ENCODE results near the gene CTPS2.
"Not testable (repeated sequence)": the region's sequence is repeated elsewhere in the genome, so short reads cannot be mapped to it uniquely, and the experiment has no call there.

CTPS2 gene, protein sequence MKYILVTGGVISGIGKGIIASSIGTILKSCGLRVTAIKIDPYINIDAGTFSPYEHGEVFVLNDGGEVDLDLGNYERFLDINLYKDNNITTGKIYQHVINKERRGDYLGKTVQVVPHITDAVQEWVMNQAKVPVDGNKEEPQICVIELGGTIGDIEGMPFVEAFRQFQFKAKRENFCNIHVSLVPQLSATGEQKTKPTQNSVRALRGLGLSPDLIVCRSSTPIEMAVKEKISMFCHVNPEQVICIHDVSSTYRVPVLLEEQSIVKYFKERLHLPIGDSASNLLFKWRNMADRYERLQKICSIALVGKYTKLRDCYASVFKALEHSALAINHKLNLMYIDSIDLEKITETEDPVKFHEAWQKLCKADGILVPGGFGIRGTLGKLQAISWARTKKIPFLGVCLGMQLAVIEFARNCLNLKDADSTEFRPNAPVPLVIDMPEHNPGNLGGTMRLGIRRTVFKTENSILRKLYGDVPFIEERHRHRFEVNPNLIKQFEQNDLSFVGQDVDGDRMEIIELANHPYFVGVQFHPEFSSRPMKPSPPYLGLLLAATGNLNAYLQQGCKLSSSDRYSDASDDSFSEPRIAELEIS

DNA sequence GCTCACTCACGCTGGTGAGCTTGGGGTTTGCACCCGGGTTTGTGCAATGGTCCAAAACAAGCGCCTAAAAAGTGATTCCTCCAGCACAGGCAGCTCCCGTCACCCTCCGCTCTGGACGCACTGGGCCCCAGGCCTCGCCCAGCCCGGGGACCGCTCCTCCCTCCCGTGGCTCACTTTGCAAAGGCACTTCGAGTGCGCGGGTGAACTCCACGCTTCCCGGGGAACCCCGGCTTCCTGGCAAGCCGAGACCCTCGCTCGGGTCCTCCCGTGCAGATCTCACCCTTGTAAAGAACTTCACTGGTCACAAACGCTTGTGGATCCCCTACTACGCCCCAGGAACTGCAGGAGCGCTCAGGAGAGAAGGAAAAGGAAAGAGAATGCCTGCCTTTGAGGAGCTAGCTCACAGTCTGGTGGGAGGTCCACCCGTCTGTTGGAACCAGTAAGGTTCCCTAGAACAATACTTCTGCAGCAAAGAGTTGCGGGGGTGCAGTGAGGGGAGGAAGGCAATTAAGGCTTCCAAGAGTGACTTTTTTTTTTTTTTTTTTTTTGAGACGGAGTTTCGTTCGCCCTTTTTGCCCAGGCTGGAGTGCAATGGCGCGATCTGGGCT lies at the start of gene CTPS2:
CTPS2 (minus strand) TSS at position 122 of the 608 bp plus-strand sequence. CDS start 9,767 bp downstream, outside the sequence.
- no peak for DNase-seq

DNA sequence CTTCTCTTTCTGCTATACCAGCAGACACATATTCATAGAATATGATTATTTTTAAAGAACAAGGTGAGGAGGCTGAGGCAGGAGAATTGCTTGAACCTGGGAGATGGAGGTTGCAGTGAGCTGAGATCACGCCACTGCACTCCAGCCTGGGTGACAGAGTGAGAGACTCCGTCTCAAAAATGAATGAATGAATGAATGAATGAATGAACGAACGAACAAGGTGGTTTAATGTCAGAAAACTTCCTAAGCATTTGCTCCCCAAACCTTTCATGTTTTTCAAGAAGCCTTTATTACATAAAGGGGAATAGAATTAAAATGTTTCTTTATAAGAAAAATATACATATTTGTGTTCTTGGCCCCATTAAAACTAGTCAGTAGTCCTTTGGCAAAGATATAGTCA lies 49.0 kb upstream of the CTPS2 start:
- not testable (repeated sequence) for DNase-seq

DNA sequence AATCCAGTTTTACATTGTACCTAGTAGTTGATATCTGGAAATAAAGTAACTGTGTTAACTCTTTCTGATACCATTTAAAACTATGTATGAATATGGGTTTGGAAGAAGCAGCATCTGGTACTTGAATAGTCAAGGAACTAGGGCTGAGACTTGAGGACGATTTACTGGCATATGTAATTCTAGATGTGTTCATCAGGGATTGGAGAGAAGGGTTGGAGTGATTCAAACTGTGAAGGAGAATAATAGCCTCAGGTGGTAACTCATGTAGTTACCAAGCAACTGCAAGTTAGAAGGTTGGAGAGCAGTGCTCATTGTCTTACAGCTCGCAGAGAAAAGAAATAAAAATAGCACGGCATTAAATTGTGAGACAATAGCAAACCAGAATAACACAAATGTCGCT lies 44.3 kb upstream of the CTPS2 start:
- DNase-seq = peak; percentile 58

DNA sequence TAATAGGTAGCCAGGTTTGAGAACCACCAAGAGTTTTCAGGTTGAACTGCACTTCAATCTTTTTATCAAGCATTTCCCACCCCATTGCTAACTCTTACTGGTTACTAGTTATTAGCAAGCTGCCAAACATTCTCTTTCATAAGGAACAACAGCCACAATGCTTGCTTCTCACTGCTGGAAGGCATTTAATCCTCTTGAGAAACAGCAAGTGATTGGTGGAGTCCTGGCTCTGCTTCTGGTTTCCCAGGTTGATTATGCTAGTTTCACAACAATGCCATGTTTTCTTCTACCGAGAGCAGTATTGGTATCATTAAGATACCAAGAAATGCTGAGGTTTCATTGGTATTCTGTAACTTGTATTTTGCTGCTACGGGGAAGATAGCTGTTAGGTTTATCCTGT lies 41.5 kb upstream of the CTPS2 start:
- no peak for DNase-seq

DNA sequence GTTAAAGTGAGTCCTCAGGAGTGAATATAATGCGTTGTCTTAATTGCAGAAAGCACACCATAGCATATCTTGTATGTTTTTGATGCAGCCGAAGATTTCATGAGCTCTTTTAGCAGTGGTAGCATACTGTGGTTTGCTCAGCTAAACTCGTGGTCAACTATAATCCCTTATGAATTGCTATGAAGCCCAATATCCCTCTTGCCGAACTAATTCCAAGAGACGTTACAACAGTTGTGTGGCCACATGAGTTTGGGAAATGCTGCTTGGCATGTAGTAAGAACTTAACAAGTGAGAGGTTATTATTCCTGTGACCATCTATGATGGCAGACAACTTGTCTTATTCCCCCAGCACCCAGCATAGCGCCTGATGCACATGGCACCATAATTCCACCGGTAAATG lies 37.7 kb upstream of the CTPS2 start:
- no peak for DNase-seq

DNA sequence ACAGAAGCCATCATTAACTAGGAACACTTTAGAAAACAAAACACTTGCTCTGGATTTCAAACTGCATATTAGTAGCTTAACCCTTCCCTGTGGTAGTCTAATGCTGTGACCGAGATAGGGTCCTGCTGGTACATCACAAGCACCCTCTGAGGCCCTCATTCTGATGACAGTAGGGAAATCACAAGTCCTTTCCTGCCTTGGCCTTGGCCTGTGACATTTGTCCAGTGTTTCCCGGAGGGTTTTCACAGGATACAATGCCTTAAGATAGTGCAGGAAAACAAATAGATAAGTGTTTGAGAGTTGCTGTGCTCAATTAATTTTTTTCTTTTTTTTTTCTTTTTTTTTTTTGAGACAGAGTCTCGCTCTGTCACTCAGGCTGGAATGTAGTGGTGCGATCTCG lies 36.0 kb upstream of the CTPS2 start:
- no peak for DNase-seq

DNA sequence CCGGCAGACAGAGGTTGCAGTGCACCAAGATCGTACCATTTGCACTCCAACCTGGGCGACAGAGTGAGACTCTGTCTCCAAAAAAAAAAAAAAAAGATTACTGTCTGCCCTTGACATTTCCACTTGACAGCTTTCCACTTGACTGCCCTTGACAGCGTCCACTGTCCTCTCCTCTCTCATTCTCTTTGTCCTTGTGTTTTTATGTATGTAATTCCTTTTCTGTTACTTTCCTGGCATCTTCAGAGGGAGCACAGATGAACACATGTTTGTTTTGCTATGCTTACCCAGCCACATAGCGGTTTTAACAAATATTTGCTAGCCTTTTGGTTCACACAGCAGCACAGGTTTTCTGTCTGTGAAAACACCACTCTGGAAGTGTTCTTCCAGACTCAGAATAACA lies 33.2 kb upstream of the CTPS2 start:
- DNase-seq = no peak

DNA sequence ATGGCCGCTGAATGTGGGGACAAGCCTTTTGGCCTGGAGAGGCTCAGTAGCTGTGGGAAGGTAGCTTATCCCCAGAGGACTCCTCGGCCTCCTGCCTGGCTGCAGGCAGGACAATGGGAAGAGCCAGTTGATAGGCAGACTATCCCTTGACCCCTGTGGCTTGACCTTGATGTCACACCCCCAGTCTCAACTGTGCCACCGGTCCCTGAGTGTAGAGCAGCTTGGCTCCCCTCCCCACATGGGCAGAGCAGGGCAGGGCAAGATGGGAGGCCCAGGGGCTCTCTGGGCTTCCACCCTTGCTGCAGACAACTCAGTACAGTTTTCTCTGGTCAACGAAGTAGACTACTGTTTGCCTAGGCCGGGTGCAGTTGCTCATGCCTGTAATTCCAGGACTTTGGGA lies 32.6 kb upstream of the CTPS2 start:
- DNase-seq = no peak

DNA sequence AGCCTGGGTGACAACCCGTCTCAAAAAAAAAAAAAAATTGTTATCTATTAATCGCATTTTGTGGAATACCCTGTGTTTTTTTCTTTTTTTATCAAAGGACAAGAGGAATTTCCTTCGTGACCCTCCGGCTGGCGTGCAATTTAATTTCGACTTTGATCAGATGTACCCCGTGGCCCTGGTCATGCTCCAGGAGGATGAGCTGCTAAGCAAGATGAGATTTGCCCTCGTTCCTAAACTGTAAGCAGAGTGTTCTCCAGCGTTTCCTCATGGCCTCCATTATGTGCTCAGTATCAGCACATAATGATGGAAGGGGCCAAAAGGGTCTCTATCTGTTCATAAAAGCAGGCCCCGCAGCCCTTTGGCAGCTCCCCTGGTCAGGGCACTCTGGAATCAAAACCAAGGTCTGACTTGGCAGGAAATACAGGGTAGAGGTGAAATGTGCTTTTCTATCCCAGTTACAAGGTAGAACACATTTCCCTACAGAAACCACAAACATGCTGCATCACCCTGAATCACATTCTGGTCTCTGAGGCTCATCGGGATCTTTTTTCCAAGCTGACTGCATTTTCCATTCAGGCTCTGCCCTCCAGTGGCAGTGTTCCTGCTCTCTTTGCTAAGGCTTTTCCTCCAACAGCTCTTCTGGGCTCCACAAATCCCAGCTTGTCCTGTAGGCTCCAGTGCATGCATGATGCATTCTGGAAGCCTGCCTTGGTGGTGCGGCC lies 31.3 kb upstream of the CTPS2 start:
- DNase-seq = no peak

DNA sequence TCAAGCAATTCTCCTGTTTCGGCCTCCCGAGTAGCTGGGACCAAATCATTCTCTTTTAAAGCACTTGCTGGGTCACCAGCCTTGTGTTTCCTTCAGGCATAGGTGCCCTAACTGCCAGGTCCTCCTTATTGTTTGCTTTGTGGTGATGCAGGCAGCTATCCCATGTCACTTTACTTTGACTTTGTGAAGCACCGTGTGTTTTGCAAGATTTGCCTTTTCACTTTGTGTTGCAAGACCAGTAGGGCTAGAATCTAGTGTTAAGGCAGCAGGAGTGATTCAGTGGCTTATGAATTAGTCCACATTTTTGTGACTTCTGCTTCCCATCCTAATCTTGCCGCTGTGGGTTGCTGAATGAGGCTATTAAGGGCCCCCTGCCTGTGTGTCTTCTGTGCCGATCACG lies 27.1 kb upstream of the CTPS2 start:
- DNase-seq = no peak

DNA sequence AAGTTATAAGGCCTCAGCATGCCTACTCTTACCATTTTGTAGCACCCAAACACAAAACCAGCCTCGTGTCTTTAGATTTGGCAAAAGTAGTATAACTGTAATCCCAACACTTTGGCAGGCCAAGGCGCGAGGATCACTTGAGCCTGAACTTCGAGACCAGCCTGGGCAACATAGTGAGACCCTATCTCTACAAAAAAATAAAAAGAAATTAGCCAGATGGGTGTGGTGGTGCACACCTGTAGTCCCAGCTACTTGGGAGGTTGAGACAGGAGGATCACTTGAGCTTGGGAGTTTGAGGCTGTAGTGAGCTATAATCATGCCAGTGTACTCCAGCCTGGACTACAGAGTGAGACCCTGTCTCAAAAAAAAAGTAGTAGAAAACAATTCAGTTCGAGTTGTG lies 24.6 kb upstream of the CTPS2 start:
- DNase-seq = no peak

DNA sequence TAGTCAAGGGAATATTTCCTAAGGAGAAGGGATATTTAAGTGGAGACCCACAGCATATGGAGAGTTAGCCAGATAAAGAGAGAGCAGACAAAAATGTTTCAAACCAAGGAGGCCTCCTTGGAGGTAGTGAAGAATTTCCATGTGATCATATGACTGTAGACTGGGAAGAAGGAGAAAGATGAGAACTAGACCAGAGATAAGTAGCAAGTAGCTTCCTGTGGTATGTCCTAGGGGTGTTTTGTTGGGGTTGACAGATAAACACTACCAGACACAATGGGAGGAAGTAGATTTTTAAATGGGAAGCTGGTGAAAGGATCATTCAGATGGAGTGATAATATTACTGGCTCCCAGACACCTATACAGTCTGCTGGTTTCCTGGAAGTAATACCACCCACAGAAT lies 20.5 kb upstream of the CTPS2 start:
- DNase-seq = no peak

DNA sequence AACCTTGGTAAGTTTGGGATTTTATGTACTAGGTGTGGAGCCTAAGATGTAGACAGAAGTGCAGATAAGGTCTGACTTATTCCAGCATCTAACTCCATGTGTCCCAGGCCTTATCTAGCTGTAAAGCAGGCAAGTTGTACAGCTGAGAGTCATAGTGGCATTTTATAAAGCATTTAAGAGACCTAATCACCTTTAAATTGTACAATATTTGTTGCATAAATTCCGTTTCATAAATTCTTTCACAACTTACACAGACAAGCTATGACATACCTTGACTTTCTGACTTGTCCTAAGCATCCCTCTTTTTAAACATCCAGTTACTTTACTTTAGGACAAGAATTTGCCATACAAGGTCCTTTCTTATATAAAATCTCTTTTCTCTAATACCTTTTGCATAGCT lies 18.0 kb upstream of the CTPS2 start:
- no peak for DNase-seq

DNA sequence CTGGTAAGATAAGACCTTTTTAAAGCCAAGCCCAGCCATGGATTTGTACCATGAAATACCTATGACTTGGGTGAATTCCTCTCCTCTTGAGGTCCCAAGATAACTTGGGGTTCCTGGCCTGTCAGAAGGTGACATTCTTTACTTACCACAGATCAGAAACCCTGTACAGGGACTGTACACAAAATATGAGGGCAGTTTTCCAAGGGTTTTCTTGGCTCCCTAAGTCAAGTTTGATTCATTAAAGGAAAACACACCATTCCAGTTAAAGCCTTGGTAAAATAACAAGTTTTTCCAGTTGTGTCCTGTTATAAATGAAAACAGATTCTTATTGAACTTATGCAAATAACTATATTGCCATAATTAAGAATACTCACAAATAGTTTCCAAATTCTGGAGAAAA lies 15.2 kb upstream of the CTPS2 start:
- no peak for DNase-seq

DNA sequence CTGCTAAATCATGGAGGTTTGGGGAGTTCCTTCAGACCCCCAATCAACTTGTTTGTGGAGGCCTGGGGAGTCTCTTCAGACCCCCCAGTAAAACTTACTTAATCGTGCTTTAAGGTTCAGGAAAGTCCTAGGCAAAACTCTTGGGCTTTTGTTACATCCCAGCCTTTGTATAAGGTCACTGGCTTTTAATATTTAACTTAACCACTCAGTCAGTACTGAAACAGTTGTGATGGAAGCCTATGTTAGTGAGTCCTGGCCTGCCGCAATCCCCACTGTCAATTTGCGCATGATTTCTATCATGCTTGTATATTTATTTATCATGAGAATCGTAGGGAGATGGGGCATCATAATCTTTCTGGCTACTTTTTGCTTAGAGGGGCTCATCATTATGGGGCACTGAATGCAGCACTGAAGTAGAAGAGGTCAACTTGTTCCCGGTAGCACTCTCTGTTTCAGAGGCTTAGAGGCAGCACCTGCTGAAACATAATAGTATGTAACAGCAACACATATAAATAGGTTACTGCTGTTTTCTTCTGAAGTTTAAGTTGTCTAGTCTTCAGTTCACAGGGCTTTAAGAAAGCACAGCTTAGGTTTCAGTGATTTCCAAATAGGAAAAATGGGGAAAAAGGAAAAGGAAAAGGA lies 14.0 kb upstream of the CTPS2 start:
- DNase-seq = not testable (repeated sequence)

DNA sequence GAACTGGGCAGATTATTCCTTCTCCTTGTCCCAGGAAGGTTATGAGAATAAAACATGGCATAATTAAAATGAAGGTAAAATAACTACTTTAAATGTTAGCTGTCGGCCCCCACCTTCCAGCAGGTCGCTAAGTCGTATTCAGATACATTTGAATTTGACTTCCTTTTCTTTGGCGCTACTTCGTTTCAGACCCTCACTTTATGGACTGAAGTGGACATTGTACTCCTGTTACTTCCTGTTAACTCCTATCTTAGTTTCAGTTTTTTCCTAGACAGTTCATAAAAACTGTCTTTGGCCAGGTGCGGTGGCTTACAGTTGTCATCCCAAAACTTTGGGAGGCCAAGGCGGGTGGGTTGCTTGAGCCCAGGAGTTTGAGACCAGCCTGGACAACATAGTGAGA lies 12.6 kb upstream of the CTPS2 start:
- DNase-seq = no peak

DNA sequence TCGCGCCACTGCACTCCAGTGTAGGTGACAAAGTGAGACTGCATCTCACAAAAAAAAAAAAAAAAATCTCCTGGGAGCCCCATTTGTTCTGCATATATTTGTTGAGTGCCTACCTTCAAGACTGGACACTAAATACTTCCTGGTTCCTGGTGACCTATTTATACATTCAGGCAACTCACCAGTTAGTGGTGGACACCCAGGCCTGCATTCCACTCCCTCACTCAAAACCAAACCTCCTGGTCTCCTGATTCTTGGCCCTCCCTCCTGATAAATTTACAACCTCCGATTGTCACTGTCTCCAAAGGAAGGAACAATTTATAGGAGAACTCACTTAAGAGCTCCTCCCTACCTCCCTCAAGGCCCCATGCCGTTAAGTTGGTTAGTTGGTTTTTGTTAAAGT lies 10.0 kb upstream of the CTPS2 start:
- no peak for DNase-seq

DNA sequence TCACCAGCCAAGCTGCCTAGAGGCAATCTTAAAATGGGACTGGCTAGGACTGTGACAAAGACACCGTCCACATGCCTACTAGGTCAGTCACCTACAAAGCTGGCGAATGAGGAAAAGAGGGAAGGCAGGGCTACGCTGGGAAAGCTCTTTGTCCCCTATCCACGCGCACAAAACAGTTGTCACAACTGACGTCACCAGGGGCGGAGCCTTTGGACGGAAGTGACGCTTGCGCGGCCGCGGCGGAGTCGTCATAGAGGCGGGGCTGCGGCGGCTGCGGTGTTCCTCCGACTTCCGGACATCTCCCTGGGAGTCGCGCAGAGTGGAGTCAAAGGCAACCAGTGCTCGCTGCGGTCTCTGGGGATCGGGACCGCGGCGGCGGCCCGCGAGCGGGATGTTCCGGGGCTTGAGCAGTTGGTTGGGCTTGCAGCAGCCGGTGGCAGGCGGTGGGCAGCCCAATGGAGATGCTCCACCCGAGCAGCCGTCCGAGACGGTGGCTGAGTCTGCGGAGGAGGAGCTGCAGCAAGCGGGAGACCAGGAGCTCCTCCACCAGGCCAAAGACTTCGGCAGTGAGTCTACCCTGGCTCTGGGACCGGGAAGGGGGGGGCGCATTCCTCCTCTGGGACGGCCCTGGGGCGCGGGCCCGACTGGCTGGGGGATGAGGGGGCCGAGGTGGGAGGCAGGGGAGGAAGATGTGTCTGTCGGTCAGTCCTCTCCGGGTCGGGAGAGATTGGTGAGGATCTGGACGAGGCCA lies 7.0 kb upstream of the CTPS2 start, which contains the start of gene SYAP1:
SYAP1 (plus strand) TSS at position 279 of the 751 bp plus-strand sequence; CDS start at position 392, 113 bp downstream.
- peak; percentile 93 for DNase-seq

DNA sequence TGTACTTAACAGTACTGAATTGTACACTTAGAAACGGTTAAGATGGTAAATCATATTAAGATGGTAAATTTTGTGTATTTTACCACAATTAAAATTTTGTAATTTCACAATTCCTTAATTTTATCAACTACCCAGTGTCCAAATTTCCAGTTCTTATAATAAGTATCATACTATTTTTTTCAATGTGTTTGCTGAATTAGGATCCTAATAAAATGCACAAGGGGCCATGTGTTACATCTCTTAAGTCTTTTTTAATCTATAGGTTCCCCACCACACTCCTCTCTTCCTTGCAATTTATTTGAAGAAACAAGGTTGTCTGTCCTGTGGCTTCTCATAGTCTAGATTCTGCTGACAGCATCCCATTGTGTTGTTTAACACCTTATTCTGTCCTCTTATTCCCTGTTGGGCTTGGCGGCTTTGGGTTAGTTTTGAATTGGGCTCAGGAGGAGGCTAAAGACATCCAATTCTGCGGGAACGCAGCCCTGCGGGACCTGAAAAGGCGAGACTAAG lies 6.4 kb upstream of the CTPS2 start:
- no peak for DNase-seq

DNA sequence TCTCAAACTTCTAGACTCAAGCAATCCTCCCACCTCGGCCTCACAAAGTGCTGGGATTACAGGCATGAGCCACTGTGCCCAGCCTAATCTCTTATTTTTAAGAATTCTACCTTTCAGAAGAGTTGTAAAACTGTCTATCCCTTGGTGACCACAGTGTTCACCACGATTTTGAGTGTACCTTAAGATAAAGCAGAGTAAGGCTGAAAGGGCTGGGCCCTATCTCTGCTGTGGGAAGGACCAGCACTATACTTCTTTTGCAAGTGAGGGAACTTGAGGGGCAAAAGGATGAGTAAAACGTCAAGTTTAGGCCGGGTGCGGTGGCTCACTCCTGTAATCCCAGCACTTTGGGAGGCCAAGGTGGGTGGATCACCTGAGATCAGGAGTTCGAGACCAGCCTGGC lies 4.0 kb upstream of the CTPS2 start:
- not testable (repeated sequence) for DNase-seq

DNA sequence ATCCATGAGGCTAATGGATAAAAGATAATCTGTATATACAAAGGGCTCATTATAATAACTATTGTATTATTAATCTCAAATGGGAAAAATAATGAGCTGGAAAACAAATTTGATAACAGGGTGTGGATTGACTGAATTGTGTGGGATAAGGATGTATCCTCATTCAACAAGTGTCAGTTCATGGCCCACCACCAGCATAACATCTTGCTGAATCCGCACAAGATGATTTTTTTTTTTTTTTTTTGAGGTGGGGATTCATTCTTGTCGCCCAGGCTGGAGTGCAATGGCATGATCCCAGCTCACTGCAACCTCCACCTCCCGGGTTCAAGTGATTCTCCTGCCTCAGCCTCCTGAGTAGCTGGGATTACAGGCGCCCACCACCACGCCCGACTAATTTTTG lies 3.2 kb upstream of the CTPS2 start:
- not testable (repeated sequence) for DNase-seq

DNA sequence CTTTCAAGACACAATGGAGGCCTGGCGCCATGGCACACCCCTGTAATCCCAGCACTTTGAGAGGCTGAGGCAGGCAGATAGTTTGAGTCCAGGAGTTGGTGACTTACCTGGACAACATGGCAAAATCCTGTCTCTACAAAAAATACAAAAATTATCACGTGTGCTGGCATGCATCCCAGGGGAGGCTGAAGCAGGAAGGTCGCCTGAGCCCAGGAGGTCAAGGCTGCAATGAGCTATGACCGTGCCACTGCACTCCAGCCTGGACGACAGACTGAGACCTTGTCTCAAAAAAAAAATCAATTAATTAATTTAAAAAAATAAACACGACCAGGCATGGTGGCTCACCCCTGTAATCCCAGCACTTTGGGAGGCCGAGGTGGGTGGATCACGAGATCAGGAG lies 2.0 kb upstream of the CTPS2 start:
- DNase-seq = no peak

All from NCI-H1417 treated with DMSO at 0.1 percent for 48 hours (cell line).